ENCODE measurements around the gene CXXC5.

DNA sequence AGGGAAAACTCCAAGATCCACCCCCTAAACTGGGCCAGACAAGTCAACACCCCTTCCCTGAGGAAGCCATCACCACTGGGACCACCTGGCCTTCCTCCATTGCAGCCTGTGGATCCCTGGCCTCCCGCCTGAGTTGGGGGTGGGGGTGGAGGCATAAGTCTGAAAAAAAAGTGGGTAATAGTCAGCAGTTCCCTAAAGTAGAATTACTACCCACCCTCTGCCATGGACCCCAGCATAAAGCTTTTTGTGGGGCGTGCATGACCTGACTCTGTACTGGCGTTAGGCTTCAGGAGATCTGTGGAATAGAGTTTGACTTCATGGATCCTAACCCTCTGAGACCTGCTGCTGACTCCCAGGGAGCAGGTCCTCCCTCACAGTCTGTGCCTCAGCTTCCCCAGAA lies 2.0 kb upstream of the CXXC5 start:
- TF ChIP-seq, protein P1, sequence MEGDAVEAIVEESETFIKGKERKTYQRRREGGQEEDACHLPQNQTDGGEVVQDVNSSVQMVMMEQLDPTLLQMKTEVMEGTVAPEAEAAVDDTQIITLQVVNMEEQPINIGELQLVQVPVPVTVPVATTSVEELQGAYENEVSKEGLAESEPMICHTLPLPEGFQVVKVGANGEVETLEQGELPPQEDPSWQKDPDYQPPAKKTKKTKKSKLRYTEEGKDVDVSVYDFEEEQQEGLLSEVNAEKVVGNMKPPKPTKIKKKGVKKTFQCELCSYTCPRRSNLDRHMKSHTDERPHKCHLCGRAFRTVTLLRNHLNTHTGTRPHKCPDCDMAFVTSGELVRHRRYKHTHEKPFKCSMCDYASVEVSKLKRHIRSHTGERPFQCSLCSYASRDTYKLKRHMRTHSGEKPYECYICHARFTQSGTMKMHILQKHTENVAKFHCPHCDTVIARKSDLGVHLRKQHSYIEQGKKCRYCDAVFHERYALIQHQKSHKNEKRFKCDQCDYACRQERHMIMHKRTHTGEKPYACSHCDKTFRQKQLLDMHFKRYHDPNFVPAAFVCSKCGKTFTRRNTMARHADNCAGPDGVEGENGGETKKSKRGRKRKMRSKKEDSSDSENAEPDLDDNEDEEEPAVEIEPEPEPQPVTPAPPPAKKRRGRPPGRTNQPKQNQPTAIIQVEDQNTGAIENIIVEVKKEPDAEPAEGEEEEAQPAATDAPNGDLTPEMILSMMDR (IDR thresholded peaks at IDR 0.05), result no peak
- TF ChIP-seq EZH2 (IDR thresholded peaks at IDR 0.05), result no peak
- TF ChIP-seq EZH2phosphoT487 (IDR thresholded peaks at IDR 0.05), result no peak
